ENCODE data around the gene BMERB1. TPM values are rescaled to one million over a fixed set of nuclear protein-coding genes. Genes with fewer than 3 reads are reported as not detected.
"Not testable (repeated sequence)": the region's sequence is repeated elsewhere in the genome, so short reads cannot be mapped to it uniquely, and the experiment has no call there.

Gene BMERB1
- total RNA-seq, 1 experiment from 2014 or later = 3.8 TPM

GRCh38 chr16:15401972-15402371, 32.4 kb upstream of the BMERB1 start:
- Histone ChIP-seq H2AFZ (ENCODE audit: low read length) (no peak overlapping the region), H3K4me3 (ENCODE audit: low read length) (no peak overlapping the region), H3K27ac (ENCODE audit: low read length) (no peak overlapping the region), H3K4me2 (ENCODE audit: low read length) (no peak overlapping the region), H3K9me2 (replicated peaks; ENCODE audit: low read length) (no peaks in the 10 kb centered on the region), H3K9ac (ENCODE audit: low read length) (no peak overlapping the region), H3K9me3 (ENCODE audit: low read length) (no peaks in the 10 kb centered on the region), H3K27me3 (ENCODE audit: low read length) (no peaks in the 10 kb centered on the region), H3K79me2 (ENCODE audit: low read length) (no peaks in the 10 kb centered on the region), H3F3A (ENCODE audit: low read length, unreplicated experiment) (no peaks in the 10 kb centered on the region), H3K36me3 (ENCODE audit: low read depth, low read length) (no peaks in the 10 kb centered on the region), H4K20me1 (ENCODE audit: low read length) (no peaks in the 10 kb centered on the region), H3K4me1 (ENCODE audit: insufficient read depth, low read length) (no peaks in the 10 kb centered on the region)
- BruUV-seq (replicated peaks) = no TSS peak
- CTCF ChIA-PET = no interaction called here
- intact Hi-C loops (cut with micrococcal nuclease) = no loop called here
- DNase-seq (no peak), ATAC-seq (no peak)
- no peak for TF ChIP-seq CTCF (conservative IDR thresholded peaks at IDR 0.05; ENCODE audit: low read depth, low read length)
- TF ChIP-seq EZH2phosphoT487 (IDR thresholded peaks at IDR 0.05; ENCODE audit: borderline replicate concordance, low read length) = no peak
- TF ChIP-seq EZH2 (IDR thresholded peaks at IDR 0.05; ENCODE audit: low read length, unreplicated experiment) = no peak
- POLR2A ChIA-PET (ENCODE audit: unreplicated experiment) = no interaction called here

- no peaks in the 10 kb centered on the region for H3K36me3 ChIP-seq (ENCODE audit: low read depth, low read length)
- intact Hi-C loops (cut with micrococcal nuclease) = no loop called here
- H3K27me3 ChIP-seq (ENCODE audit: low read length) = no peaks in the 10 kb centered on the region
- DNase-seq (peak; percentile 5), ATAC-seq (no peak)
- no peaks in the 10 kb centered on the region for H3K9me2 ChIP-seq (replicated peaks; ENCODE audit: low read length)
- no peak overlapping the region for H3K27ac ChIP-seq (ENCODE audit: low read length)
- no peaks in the 10 kb centered on the region for H3K4me1 ChIP-seq (ENCODE audit: insufficient read depth, low read length)
- no peaks in the 10 kb centered on the region for H3F3A ChIP-seq (ENCODE audit: low read length, unreplicated experiment)
- no peaks in the 10 kb centered on the region for H3K79me2 ChIP-seq (ENCODE audit: low read length)
- POLR2A ChIA-PET (ENCODE audit: unreplicated experiment) = no interaction called here
- H2AFZ ChIP-seq (ENCODE audit: low read length) = no peak overlapping the region
- H4K20me1 ChIP-seq (ENCODE audit: low read length) = no peaks in the 10 kb centered on the region
- H3K4me2 ChIP-seq (ENCODE audit: low read length) = no peak overlapping the region
- BruUV-seq (replicated peaks) = no TSS peak
- H3K4me3 ChIP-seq (ENCODE audit: low read length) = no peak overlapping the region
- no peak overlapping the region for H3K9ac ChIP-seq (ENCODE audit: low read length)
- H3K9me3 ChIP-seq (ENCODE audit: low read length) = no peaks in the 10 kb centered on the region
- CTCF ChIA-PET = no interaction called here
- no peak for TF ChIP-seq CTCF (conservative IDR thresholded peaks at IDR 0.05; ENCODE audit: low read depth, low read length)
These were observed 30.9 kb upstream of the BMERB1 start for GRCh38 chr16:15403392-15403995.

GRCh38 chr16:15404091-15404490, 30.3 kb upstream of the BMERB1 start:
- CTCF ChIA-PET; H3K4me3 ChIP-seq (ENCODE audit: low read length); intact Hi-C loops (cut with micrococcal nuclease); BruUV-seq (replicated peaks); H3K9me2 ChIP-seq (replicated peaks; ENCODE audit: low read length); H3K9me3 ChIP-seq (ENCODE audit: low read length); H3F3A ChIP-seq (ENCODE audit: low read length, unreplicated experiment); ATAC-seq; H3K27me3 ChIP-seq (ENCODE audit: low read length); POLR2A ChIA-PET (ENCODE audit: unreplicated experiment); H3K4me1 ChIP-seq (ENCODE audit: insufficient read depth, low read length); H3K4me2 ChIP-seq (ENCODE audit: low read length); H2AFZ ChIP-seq (ENCODE audit: low read length); DNase-seq; H3K36me3 ChIP-seq (ENCODE audit: low read depth, low read length); H4K20me1 ChIP-seq (ENCODE audit: low read length); H3K9ac ChIP-seq (ENCODE audit: low read length); H3K79me2 ChIP-seq (ENCODE audit: low read length); H3K27ac ChIP-seq (ENCODE audit: low read length): not testable (repeated sequence)
